ENCODE results near the gene SLC7A8. TPM values are rescaled to one million over a fixed set of nuclear protein-coding genes. Genes with fewer than 3 reads are reported as not detected.

SLC7A8 gene
- total RNA-seq, 1 experiment from 2014 or later: 5.2 TPM

DNA sequence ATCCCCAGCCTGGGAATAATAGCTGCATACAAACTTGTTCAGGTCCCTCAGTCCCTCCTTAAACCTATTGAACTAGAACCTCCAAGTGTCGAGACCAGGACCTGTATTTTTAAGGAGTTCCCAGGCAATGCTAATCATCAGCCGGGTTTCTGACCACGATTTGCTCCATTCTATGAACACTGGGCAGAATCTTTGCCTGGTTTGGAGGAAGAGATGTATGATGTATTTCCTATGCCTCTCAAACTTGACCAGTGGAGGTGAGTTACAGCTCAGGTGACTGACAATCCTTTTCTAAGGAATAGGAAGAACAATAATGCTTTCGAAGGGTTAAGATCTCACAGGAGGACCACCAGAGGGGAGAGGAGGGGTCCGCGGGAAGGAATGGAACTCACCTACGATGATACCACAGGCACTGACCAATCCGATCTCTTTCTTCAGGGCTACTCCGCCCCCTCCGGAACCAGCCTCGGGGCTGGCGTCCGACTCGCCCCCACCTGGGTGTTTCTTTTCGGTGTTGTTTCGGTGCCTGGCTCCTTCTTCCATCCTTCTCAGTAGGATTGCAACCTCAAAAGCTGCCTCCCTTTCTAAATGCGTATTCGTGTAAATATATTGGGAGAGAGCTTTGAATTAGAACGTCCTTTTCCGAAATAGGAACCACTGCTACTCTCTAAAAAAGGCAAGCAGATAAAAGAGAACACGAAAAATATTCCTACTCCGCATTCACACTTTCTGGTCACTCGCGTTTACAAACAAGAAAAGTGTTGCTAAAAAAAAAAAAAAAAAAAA is 895 bp downstream of the SLC7A8 start:
- no peak for DNase-seq (ENCODE audit: low spot score)

DNA sequence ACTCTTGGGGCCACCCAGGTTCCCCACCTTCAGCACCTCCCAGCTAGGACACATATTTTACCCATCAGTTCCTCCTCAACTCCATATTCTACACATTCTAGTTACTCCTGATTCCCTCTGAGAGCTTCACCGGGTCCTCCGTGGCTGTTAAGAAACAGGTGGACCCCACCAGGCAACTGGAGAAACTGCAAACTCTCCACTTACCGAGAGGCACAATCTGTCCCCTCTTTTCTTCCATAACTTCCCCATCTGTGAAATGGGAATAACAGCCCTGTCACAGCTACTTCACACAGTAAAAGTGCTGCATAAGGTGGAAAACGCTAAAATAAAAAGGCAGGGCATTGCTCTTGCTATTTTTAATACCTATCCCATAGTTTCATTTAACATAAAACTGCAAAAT is 1.5 kb downstream of the SLC7A8 start:
- DNase-seq (ENCODE audit: low spot score): no peak

- DNase-seq (ENCODE audit: low spot score): no peak
Measured at GRCh38 chr14:23181453-23181852, 2.0 kb downstream of the SLC7A8 start.

DNA sequence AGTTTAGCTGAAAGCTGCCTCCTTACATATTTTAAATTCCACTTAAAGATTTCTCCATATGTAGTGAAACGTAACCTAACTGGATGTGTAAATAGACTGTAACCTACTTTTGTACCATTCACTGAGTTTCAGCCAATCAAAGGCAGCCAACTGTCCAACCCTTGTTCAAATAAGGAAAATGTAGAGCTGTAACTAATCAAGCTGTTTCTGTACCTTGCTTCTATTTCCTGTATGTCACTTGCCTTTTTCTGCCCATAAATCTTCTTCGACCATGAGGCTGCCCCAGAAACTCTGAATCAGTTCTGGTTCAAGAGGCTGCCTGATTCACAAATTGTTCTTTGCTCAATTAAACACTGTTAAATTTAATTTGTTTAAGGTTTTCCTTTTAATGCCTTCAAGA is 6.3 kb downstream of the SLC7A8 start:
- DNase-seq (ENCODE audit: low spot score): no peak

DNA sequence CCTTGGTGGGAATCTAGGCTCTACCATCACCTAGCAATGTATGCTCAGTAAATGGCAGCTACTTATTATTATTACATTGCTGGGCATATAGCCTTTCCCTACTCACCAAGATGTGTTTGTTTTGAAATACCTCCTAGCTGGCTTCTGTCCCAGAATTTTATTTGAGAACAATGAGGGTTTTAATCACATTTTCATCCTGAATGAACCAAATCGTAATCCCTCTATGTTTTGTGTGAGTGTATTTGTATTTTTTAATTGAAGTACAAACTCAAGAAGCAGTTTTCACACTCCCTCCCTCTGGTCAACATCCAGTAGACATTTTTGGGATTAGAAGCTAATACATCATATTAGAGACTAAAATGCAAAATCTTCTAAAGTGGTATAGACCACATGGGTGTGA is 7.6 kb downstream of the SLC7A8 start:
- DNase-seq (ENCODE audit: low spot score): no peak

GRCh38 chr14:23174296-23175184 is 8.9 kb downstream of the SLC7A8 start:
- DNase-seq (ENCODE audit: low spot score): no peak

DNA sequence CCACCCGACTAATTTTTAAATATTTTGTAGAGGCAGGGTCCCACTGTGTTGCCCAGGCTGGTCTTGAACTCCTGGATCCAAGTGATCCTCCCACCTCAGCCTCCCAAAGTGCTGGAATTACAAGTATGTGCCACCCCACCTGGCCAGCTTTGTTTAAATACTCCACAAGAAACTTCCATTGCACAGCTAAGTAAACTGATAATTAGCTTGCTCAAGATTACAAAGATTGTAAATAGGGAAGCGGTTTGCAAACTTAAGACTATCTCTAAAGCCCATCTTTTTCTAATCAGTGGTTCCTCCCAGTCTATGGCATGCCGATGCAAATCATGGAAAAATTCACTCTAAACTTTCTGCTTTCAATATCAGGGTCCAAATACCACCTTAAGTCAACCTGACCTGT is 9.7 kb downstream of the SLC7A8 start:
- DNase-seq (ENCODE audit: low spot score): no peak

DNA sequence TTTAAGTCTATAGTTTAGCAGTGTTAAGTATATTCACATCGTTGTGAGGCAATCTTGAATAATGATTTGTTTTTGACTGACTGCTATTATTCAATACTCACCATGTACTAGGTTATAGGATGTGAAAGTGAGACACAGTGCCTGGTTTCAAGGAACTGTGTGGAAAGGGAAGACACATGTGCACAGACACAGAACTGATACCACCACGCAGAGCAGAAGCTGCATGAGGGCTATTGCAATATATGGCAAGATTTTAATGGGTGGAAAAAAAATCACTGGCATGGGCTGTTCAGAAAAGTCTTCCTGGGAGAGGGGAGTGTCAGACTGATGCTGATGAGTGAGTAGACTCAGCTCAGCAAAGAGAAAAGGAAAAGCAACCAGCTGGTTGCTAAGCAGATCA is 10.4 kb downstream of the SLC7A8 start:
- no peak for DNase-seq (ENCODE audit: low spot score)

DNA sequence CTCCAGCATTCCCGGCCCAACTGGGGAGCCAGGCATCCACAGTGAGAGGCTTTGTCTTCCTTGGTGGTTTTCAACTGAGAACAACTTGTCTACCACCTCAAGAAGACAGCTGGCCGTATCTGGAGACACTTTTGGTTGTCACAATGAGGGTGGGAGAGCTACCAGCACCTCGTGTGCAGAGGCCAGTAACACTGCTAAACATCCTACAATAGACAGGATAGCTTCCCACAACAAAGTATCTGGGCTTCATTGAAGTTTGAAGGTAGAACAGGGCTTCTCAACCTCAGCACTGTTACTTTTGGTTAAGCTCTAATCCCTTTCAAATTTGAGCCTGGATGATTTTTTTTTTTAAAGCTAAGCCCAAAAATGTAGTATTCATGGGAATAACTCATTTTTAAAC is 10.9 kb downstream of the SLC7A8 start:
- DNase-seq (ENCODE audit: low spot score): no peak

DNA sequence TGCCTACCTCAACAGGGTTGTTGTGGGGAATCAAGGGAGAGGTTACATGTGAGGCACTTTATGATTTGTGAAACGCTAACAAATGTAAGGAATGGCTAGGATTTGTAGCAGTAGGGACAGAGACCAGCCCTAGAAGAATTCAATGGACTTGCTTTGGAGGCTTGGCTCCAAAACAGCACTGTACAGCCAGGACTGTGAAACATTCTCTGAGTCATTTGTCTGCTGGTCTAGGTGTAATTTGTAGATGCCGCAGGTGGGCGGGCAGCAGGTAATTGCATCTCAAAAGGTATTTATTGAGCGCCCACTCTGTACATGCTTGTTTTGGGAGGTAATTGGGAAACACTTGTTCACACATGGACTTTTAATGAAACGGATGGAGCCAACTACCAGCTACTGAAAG is 11.4 kb downstream of the SLC7A8 start:
- no peak for DNase-seq (ENCODE audit: low spot score)

GRCh38 chr14:23171222-23171975 is 12.1 kb downstream of the SLC7A8 start:
- DNase-seq (ENCODE audit: low spot score): no peak

- DNase-seq (ENCODE audit: low spot score): no peak
Measured at GRCh38 chr14:23169622-23170021, 13.8 kb downstream of the SLC7A8 start.

GRCh38 chr14:23168246-23168645 is 15.2 kb downstream of the SLC7A8 start:
- no peak for DNase-seq (ENCODE audit: low spot score)

DNA sequence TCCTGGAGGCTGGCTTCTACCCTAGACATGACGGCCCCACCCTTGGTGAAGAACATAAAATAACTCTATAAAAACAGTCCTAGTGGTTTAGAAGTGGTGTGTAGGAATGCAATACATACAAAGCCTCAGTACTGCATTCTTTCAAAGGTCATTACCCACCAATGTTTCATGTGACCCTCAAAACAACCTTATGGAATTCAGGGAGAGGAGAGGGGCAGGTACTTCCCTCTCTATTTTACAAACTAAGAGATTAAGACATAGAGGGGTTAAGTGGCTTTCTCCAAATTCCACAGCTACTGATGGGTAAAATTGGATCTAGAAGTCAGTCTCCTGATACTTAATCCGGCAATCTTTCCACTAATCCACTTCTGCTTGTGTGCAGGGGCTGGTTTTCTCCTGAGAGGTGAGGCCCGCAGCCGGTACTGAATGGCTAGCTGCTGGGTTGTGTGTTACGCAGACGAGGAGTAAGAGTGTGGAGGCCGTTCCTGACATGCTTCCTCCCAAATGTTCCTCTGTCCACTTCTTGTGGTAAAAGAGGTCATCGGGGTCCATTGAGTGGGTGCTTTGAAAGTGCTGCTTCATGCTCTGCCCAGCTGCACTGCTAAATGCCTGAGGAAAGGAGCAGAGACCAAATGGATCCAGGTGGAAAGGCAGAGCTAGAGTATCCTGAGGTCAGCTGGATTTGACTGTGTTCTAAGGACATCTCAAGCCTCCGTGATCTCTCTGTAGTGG is 16.2 kb downstream of the SLC7A8 start:
- DNase-seq (ENCODE audit: low spot score): no peak

- no peak for DNase-seq (ENCODE audit: low spot score)
Measured at GRCh38 chr14:23164949-23165348, 18.5 kb downstream of the SLC7A8 start.

DNA sequence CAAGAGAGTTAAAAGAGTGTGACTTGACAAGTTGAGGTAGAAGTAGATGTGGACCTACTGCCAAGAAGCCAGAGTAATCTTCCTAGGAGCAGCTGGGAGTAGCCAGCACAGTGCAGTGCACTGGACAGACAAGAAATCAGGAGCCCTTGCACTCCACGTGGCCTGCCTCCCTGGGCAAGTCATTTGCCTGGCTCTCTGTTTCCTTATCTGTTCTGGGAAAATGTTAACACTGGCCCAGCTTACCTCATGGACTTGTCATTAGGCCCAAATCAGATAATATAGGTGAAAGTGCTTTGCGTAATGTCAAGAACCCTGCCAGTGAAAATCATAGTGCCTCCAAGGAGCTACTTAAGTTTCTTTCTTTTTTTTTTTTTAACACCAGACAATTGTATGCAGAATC is 19.2 kb downstream of the SLC7A8 start:
- DNase-seq (ENCODE audit: low spot score): no peak

DNA sequence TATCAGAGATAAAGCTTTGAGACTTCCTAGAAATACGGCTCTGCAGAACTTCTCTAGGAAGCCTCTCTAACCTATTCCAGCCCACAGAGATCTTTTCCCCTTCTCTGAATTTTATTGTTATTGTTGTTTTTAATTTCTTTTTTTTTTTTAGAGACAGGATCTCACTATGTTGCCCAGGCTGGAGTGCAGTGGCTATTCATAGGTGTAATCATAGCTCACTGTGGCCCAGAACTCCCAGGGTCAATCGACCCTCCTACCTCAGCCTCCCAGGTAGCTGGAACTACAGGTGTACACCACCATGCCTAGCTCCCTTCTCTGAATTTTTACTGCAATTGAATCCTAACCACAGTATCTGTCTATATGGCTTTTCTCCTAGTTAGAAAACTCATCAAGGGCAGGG is 19.6 kb downstream of the SLC7A8 start:
- DNase-seq (ENCODE audit: low spot score): no peak

DNA sequence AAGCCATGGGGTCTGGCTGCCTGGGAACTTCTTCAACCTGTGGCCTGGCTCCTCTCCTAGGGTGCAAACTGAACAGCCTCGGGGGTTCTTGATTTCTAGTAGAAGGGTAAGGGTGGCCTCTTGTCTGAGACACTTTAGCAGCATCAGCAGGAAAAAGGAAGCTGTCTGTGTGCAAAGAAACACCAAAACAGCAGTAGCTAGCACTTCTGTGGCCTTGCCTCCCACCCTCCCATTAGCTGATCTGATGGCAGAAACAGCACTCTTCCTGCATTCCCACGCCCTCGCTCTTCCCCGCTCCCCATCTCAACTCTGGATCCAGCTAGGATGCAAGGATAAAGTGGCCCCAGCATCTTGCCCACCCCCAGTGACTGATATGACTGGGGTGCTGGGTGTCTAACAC is 20.7 kb downstream of the SLC7A8 start:
- no peak for DNase-seq (ENCODE audit: low spot score)

GRCh38 chr14:23162005-23162404 is 21.5 kb downstream of the SLC7A8 start:
- no peak for DNase-seq (ENCODE audit: low spot score)

DNA sequence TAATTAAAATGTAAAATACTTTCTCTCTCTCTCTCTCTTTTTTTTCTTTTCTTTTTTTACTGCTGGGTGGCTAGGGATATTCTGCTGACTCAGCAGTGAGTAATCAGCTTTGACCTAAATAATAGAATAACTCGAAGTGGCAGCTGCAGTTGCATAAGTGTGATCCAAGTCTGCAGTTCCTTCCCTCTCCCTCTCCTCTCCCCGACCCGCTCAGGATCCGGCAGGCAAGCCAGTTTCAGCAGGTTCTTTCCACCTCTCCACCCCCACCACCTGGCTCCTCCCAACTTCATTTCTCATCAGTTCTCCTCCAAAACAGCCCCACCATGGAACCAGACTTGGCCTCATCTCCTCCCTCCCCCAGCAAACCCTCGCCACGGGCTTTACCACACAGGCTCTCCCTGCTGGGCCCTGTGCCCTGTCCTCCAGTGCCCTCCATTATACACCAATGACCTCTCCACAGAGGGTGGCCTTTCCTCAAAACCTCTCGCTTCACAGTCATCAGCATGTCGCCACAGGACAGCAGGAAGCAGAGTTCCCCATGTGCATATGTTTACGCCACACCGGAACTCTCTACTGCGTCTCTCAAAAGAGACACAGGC is 22.4 kb downstream of the SLC7A8 start:
- peak; percentile 91 for DNase-seq (ENCODE audit: low spot score)

DNA sequence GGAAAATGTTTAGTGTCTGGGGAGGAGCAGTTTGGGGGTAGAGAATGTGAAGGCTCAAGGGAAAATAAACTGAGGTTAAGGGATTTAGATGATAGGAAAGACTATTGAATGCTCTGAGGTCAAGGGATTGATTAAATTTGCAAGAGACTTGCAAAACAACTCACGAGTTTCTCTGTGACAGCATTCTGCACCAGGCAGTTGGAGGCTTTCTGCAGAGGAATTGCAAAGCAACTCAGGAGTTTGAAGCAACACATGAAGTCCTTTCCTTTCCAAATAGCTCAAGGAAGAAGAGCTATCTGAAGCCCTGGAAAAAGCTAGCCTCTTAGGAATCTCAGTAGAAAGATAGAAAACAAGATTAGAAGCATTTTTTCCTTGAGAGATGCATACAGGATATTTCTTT is 23.9 kb downstream of the SLC7A8 start:
- no peak for DNase-seq (ENCODE audit: low spot score)

Measured in H4 (cell line).